ENCODE data around the gene NMT1.

Gene NMT1

DNA sequence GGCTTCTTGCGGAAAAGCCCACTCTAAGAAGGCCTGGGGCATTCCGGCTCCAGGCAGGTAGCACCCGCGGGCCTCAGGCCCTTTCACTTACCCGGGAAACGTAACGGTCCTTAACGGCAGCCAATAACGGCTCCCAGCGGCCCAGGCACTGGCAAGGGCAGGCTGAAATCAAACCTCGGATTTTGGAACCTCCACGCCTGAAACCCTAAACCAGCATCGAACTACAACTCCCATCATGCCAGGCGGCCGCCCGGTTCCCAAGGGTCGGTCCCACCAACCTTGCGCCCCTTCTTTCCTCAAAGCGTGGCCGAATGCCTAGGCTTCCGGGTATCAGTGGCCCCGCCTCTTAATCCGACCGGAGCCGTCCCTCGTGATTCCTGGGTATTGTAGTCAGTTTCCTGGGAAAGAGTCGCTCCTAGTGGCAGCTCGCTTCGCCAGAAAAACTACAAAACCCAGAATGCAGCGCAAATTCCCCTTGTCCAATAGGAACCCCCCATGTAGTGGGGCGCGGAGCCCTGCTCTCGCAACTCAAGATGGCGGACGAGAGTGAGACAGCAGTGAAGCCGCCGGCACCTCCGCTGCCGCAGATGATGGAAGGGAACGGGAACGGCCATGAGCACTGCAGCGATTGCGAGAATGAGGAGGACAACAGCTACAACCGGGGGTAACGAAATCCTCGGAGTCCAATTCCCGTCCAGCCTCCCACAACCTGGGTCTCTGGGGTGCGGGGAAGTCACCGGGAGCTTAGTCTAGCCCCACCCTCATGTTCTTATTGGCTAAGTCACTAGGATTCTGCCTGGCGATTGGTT, at the start of gene NMT1:
Gene NMT1 (plus strand): TSS at position 521 of the 809 bp plus-strand sequence. CDS start 13 bp downstream, at position 534.
- peak; percentile 93 to 97 for DNase-seq (ENCODE audit: low read depth in 2 of 2)

DNA sequence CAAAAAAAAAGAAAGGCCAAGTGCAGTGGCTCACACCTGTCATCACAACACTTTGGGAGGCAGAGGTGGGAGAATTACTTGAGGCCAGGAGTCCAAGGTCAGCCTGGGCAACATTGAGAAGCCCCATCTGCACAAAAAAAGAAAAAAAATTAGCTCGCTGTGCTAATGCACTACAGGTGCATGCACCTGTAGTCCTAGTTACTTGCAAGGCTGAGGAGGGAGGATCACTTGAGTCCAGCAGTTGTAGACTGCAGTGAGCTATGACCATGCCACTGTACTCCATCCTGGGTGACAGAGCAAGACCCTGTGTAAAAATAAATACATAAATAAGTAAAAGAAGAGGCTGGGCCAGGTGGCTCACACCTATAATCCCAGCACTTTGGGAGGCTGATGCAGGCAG, 49.4 kb upstream of the NMT1 start:
- no peak for DNase-seq (ENCODE audit: low read depth in 2 of 2)

DNA sequence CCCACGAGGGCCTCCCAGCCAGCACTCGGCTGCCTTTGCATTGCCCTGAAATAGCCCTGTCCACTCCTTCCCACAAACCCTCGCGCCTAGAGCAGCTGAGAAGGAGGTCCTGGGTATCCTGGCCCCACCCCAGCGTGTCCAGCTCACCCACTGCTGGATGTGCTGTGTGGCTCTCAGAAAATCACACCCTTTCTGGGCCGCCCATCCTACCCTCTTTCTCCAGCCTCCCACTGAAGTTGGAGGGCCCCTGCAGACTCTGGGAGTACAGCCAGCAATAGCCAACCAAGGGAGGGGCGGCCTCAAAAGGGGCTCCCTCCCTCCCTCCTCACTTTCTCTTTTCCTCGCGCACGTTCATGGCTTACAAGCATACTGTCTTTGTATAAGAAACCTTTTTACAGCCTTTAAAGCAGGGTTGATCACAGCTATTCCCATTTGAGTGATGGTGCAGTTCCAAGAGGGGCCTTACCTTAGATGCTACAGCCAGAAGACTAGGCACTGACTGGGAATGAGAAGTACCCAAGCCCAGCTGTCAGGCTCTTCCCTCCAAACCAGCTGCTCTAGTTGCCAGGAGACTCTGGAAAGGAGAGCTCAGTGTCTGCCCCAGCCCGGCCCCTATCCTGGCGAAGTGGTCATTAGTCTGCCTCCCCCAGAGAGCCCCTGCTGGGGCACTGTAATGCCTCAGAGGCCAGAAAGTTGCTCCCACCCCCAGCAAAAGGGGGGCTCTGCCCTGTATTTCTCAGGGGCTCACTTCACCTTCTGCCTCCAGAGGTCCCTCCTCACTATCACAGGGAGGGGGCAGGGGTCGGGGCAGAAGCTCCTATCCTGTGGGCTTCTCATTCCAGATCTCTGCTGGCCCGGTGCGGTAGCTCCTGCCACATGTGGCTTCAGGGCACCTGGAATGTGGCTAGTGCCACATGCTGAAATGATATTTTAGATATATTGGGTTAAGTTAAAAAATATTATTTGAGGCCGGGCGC, 47.8 kb upstream of the NMT1 start:
- no peak for DNase-seq (ENCODE audit: low read depth in 2 of 2)

DNA sequence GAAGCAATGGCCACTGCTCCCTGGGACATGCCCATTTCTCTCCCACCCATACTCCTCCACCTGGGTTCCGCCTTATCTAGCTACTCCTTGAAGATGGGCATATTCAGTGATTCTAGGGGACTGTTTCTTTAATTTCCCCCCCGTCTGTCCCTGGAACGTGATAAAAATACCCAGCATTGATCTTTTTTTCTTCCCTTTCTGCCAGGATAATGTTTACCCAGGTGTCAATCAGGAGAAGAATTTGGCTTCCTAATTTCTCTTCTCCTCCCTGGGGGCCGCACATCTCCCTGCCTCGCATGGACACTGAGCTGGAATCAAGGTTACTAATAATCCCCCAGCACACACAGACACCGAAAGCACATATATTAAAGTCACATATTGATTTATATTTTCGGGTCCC, 44.9 kb upstream of the NMT1 start:
- DNase-seq (ENCODE audit: low read depth in 2 of 2), result no peak

DNA sequence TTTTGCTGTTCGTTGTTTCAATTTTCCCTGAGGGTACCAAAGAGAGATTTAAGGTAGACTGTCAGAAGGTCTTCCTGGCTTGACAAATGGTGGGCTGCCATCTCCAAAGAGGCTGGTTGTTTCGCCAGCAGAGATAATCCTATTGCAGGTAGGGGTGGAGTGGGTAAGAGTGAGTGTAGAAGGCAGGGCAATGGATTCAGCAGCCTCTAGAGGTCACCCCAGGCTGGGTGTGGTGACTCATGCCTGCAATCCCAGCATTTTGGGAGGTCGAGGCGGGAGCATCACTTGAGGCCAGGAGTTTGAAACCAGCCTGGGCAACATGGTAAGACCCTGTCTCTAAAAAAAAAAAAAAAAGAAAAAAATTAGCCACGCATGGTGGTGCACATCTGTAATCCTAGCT, 44.3 kb upstream of the NMT1 start:
- no peak for DNase-seq (ENCODE audit: low read depth in 2 of 2)

DNA sequence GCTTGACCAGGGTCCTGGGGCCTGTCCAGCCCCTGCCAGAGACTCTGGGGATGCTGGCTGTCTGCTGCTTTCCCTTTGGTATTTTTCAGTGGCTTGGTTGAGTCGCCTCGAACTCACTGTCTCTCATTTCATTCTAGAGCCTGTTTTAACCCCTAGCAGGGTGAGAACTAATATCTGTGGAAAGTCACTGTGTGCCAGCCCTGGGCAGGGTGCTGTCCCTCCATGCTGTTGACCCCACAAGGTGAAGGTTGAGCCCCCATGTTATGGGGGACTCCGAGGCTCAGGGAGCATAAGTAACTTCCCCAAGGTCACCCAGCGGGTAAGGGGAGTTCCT, 42.6 kb upstream of the NMT1 start:
- DNase-seq (ENCODE audit: low read depth in 2 of 2), result no peak

DNA sequence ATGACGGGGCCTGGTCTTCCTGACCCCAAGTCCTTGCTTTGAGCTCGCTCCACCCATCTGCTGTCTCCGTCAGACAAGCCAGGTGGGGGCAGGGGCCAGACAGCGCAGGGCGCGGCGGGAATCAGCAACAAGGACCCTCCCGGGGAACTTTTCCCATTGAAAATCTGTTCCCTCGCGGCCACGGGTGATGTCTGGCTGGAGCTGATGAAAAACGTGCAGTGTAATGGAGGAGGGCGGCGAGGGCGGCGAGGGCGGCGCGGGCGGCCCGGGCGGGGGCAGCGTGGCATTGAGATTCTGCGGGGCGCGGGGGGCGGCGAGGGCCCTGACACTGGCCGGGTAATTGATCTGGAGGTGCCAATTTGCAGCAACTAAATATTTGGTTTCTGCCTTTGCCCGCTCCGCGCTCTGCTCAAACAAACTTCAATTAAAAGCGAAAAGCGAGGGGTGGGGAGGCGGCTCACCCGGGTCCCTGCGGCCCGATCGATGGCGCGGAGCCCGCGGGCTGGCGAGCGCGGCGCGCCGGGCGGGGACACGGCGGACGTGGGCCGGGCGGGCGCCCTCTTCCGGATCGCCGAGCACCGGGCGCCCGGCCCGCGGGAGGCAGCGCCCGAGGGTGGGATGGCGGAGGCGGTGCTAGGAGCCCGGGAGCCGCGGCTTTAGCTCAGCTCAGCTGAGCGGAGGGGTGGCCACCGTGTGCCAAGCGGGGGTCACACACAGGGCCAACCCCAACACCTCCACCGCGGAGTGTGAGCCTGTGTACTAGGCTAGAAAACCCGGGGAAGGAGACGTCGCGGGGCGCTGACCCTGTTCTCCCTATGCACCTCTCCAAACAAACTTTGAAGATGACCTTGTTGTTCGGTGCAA, 42.0 kb upstream of the NMT1 start:
- DNase-seq (ENCODE audit: low read depth in 2 of 2), result peak in 1 of 2 donors; percentile 24

DNA sequence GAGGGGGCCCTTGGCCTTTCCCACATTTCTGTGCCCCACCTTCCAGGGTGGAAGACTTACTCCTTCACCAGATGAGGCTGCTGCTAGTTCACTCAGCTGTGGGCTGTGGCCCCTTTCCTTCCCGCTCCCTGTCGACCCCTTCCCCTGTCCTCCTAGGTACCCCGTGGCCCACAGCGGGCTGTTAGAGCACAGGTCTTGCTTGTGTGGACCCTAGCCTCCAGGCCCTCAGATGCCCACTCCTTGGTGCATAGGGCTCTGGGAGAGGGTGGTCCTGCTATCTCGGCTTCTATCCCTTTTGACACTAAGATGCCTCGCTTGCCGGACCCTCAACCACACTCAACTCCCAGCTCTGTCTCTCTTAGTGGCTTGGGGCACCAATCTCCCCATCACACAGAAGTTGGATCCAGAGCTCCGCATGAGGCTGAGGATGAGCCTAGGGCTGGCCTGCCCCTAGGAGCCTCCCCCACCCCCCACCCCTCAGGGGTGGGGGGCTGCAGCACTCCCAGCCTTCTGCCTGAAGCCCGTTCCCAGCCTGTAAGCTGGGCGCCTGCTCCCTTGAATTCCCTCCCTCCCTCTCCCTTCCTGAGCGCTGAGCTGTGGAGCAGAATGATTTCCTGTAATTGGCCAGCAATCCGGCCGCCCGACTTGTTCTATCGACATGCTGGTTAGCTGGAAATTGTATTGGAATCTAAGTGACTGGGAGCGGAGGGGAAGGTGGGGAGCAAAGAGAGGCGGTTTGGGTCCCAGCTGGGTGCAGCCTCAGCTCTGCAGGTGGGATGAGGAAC, 40.6 kb upstream of the NMT1 start:
- no peak for DNase-seq (ENCODE audit: low read depth in 2 of 2)

DNA sequence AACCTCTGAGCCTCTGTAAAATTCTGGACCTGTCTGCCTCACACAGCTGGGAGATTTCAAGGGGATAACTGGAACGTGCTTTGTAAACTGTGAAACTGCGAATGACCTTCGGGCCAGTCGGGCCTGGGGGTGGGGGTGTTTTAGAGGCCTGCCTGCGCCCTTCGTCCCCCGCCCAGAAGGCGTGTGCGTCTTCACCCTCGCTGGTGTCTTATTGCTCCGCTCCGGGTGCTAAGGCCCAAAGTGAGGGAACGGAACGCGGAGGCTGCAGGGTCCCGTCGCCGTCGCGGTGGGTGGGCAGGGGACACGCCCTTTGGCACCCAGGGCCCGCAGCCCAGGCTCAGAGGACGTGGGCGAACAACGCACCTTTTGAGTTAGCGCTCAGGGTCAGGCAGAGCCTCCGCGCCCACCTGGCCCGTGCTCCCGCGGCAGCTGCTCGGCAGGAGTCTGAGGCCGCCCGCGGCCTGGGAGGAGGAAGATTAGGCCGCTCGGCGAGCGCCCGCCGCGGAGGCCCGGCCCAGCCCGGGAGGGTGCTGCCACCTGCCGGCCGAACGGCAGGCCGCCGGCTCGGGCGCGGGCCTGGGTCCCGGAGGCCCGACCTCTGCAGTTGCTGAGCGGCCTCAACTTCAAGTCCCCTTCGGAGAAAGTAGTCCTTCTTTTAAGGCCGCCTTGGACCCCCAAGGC, 39.4 kb upstream of the NMT1 start:
- peak; percentile 36 to 49 for DNase-seq (ENCODE audit: low read depth in 2 of 2)

DNA sequence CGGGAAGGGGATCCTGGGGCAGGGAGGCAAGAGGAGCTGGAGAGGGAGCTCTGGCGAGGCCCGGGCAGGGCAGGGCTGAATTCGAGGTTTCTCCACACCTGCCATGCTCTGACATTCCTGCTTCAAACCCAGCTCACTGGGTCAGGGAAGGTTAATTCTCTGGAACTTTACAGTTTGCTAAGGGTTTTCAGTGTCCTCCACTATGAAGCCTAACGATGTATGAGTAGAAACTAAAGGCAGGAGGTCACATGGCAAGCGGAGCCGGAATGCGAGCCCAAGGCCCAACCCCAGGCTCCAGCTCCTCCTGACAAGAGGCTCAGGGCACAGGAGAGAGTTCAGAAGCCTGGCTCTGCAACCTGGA, 38.8 kb upstream of the NMT1 start:
- DNase-seq (ENCODE audit: low read depth in 2 of 2), result no peak

DNA sequence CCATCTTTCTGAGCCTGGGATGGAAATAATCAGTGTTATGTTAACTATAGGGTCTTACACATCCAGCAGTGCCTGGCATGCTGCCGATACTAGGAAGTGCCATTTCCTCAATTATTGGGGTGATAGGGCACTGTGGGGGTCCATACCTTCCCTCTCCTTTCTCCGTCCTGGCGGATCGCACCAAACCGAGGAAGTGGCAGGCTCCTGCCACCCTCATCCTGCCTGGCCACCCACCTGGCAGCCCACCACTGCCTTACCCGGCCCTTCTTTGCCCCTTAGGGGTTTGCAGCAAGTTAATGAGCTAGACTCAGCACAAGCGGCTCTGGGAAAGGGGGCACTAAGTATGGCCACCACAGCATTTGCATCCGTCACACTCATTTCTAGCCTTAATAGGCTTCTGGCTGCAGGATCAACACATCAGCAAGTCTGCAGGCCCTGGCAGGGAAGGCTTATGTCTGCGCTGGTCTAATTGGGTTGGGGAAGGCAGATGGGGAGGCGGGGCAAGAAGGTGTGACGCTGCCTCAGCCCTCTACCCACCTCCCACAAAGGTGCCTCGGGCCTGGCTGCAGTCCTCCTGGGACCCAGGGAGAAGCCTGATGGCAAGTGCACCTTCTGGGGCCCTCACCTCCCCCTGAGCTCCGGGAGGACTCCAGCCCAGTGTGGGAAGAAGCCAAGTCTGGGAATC, 38.3 kb upstream of the NMT1 start:
- DNase-seq (ENCODE audit: low read depth in 2 of 2), result no peak

DNA sequence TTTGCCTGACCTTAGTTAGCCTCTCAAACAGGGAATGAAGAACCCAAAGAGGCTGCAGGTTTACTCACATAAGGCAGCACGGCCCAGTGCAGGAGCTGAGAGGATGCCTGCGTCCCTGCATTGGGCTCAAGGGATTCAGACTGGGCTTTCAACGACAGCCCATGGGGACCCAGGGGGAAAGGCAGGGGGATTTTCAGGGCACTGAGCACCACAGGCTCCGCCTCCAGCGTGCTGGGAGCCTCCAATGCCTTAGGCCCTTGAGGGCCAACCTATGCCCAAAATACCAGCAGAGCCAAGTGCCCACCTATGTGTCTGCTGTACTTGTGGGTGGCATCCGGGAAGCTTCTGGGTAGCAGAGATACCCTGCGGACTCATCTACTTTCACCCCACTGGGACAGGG, 32.0 kb upstream of the NMT1 start:
- no peak for DNase-seq (ENCODE audit: low read depth in 2 of 2)

DNA sequence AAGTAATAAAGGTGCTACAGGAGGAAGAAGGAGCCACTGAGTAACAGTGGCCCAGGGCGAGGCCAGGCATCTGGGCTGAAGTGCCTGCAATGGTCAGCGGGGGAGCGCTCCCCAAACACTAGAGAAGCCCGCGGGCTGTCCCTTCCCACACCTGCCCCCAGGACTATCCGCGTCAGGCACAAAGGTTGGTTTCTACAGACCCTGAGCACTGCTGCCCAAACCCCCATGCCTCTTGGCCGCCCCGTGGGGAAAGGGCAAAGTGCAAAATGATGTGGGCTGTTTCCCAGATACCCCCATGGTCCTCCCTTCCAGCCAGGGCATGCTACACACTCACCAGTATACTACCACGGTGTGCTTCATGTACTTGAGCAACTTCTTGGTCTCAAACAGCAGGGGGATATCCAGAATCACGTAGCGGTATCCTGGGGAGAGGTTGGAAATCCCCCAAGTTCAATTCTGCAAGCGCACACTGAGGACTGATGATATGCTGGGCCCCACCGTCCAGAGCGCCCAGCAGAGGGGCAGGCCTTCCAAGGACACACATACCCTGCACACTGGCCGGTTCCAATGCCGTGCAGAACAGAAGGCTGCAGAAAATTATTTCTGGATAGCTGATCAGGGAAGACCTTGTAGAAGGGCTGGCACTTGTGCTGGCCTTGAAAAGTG, 31.2 kb upstream of the NMT1 start:
- no peak for DNase-seq (ENCODE audit: low read depth in 2 of 2)

DNA sequence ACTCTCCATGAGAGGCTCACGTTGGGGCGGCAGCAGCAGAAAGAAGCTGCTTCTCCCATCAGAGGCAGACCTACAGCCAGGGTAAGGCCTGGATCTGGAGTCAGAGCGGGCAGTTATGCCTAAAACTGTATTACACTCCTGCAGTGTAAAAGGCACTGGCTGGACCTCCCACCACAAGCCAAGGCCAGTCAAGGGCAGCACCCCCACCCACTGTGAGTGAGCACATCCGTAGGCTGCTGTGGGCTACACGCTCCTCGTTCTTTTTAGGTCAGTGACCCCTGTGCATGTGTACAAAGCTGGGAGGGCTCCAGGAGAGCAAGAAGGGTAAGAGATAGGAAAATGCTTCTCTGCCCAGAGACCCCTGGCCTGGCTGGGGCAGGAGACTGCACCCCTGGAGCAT, 30.4 kb upstream of the NMT1 start:
- no peak for DNase-seq (ENCODE audit: low read depth in 2 of 2)

DNA sequence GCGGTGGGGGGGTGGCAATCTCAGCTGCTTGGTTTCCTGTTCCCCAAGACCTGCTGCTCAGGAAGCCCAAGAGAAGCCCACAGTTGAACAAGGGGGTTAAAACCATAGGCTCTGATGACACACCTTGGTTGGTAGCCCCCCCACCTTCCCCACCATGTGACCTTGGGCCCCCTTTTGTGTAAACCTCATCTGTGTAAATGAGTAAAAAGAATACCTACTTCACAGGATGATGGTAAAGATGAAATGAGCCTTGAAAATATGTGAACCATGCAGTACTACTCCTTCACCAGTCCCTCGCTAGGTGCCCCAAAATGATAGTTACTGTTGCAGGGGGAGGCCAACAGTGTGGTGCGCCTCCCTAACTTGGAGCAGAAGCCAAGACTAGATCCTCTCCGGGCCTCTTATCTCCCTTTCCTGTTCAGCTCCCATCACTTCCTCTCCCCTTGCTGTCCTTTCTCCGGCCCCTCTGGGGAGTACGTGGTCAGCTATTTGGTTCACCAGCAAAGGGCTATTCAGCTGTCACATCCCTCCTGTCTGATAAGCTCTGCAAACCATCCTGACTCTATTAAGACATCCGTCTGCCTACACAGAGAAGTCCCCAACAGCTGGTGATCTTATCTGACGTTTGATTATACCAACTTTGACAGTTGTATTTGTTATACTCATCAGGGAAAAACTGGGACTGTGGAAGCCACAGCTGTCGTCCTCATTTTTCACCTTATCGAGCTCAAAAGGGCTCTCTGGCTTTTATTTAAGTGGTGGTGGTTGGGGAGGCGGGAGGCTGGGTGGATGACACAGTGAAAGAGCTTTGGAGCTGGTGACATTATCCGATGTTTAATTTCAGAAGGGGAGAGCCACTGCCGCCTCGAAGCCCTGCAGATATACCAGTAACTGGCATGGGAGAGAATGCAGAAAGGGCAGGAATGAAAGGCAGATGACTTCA, 29.6 kb upstream of the NMT1 start:
- no peak for DNase-seq (ENCODE audit: low read depth in 2 of 2)

DNA sequence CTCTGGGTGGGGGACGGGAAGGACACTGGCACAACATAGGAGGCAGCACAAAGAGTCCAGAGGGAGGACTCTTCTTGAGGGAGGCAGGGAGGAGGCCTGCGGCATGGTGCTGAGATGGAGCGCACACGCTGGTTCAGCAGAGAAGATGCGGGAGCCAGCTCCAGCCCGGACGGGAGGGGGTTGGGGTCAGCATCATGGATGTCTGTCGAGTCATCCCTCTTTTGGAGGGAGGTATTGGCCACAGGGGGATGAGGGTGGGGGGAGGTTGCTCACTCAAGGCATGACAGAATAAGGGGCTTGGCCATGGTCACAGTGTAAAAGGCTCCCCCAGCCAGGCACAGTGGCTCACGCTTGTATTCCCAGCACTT, 29.0 kb upstream of the NMT1 start:
- no peak for DNase-seq (ENCODE audit: low read depth in 2 of 2)

DNA sequence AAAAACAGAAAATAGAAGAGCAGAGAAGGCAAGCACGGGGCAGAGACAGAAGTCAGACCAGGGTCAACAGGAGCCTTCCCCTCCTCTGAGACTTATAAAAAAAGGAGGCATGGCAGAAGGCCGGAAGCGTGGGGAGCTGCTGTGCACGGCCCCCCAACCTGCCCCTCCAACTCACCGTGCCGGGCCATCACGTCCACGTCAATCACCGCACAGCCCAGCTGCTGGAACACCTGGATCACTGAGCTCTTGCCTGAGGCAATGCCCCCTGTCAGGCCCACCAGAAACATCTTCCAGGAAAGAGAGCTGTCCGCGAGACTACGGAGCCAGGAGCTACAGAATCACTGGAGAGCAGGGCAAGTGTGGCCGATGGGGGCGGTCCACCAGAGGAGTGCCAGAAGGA, 26.5 kb upstream of the NMT1 start:
- no peak for DNase-seq (ENCODE audit: low read depth in 2 of 2)

DNA sequence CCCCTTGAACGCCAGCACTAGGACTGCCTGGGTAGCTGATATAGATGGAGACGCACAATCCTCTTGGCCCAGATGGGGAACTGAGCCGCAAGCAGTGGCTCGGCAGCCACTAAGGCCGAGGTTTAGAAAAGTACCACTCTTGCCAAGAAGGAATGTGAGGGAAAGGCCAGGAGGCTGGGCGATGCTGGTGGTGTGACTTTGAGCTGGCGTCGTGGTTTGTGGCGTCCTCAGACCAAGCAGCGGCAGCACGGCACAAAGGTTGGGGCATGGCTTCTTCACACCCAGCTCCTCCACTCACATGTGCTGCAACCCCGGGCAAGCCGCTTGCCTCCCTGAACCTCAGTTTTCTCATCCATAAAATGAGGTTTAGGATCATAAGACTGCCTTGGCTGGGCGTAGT, 25.3 kb upstream of the NMT1 start:
- no peak for DNase-seq (ENCODE audit: low read depth in 2 of 2)
